ENCODE measurements around the gene LIN7C. TPM values are rescaled to one million over a fixed set of nuclear protein-coding genes. Genes with fewer than 3 reads are reported as not detected.

LIN7C gene
- polyA plus RNA-seq, 3 donors: 7.3 to 24.0 (median 18.9) TPM

GRCh38 chr11:27477831-27478230, 28.7 kb downstream of the LIN7C start:
- no peaks in the 10 kb centered on the region for H3K9me3 ChIP-seq (replicated peaks in 1 of 2; ENCODE audit: control insufficient read depth in 1 of 2, insufficient read depth in 1 of 2, low read length in 2 of 2)
- H4K20me1 ChIP-seq (ENCODE audit: insufficient read depth, low read length): no peaks in the 10 kb centered on the region
- Mint-ChIP-seq H3K4me1 (peaks cover 4% of the 10 kb centered on the region), H3K9me3 (peaks cover 0 to 3% (median 0%) of the 10 kb centered on the region in 7 donors), H3K27ac (no peak overlapping the region), H3K27me3 (ENCODE audit: low read depth in 3 of 3) (peaks cover 11 to 14% (median 13%) of the 10 kb centered on the region in 3 donors), H3K4me3 (no peak overlapping the region), H3K36me3 (no peaks in the 10 kb centered on the region)
- intact Hi-C loops (cut with micrococcal nuclease): no loop called here
- H3K36me3 ChIP-seq (replicated peaks in 1 of 2; ENCODE audit: control insufficient read depth in 1 of 2, insufficient read depth in 2 of 2, low read length in 2 of 2): no peaks in the 10 kb centered on the region
- H3K79me2 ChIP-seq (ENCODE audit: insufficient read depth, low read length): no peaks in the 10 kb centered on the region
- no peak overlapping the region for H3K4me2 ChIP-seq (replicated peaks; ENCODE audit: extremely low read depth, low read length, poor library complexity, severe bottlenecking)
- H3K4me1 ChIP-seq (ENCODE audit: control insufficient read depth in 1 of 2, insufficient read depth in 2 of 2, low read length in 2 of 2): no peaks in the 10 kb centered on the region
- DNase-seq: no peak
- no peak for TF ChIP-seq CTCF (IDR thresholded peaks at IDR 0.05)
- H2AFZ ChIP-seq (ENCODE audit: insufficient read depth, low read depth, low read length, poor library complexity, severe bottlenecking): no peak overlapping the region
- 80% methylated on average over 1 of the region's 2 CpGs for WGBS (ENCODE audit: insufficient coverage)
- peaks cover 0 to 7% of the 10 kb centered on the region in 2 donors for H3K27me3 ChIP-seq (ENCODE audit: control insufficient read depth in 2 of 2, insufficient read depth in 2 of 2, low read length in 2 of 2)
- no peak overlapping the region for H3K27ac ChIP-seq (ENCODE audit: low read depth in 1 of 2, low read length in 2 of 2)
- H3K4me3 ChIP-seq (replicated peaks in 1 of 3; ENCODE audit: low read depth in 2 of 3, low read length in 3 of 3): no peak overlapping the region
- H3K9ac ChIP-seq (ENCODE audit: insufficient read depth, low read length, poor library complexity, severe bottlenecking): no peak overlapping the region

GRCh38 chr11:27477243-27477642, 29.3 kb downstream of the LIN7C start:
- peaks cover 15 to 18% (median 18%) of the 10 kb centered on the region in 3 donors for H3K27me3 Mint-ChIP-seq (ENCODE audit: low read depth in 3 of 3)
- no peaks in the 10 kb centered on the region for H3K79me2 ChIP-seq (ENCODE audit: insufficient read depth, low read length)
- no peaks in the 10 kb centered on the region for H3K9me3 ChIP-seq (replicated peaks in 1 of 2; ENCODE audit: control insufficient read depth in 1 of 2, insufficient read depth in 1 of 2, low read length in 2 of 2)
- peaks cover 9% of the 10 kb centered on the region for H3K4me1 Mint-ChIP-seq
- no peak overlapping the region for H3K4me3 Mint-ChIP-seq
- H2AFZ ChIP-seq (ENCODE audit: insufficient read depth, low read depth, low read length, poor library complexity, severe bottlenecking): no peak overlapping the region
- no peak overlapping the region for H3K27ac Mint-ChIP-seq
- TF ChIP-seq CTCF (IDR thresholded peaks at IDR 0.05): no peak
- H3K4me3 ChIP-seq (replicated peaks in 1 of 3; ENCODE audit: low read depth in 2 of 3, low read length in 3 of 3): no peak overlapping the region
- H3K9me3 Mint-ChIP-seq: peaks cover 0 to 6% (median 0%) of the 10 kb centered on the region in 7 donors
- no peak overlapping the region for H3K9ac ChIP-seq (ENCODE audit: insufficient read depth, low read length, poor library complexity, severe bottlenecking)
- H3K4me2 ChIP-seq (replicated peaks; ENCODE audit: extremely low read depth, low read length, poor library complexity, severe bottlenecking): no peak overlapping the region
- H3K4me1 ChIP-seq (ENCODE audit: control insufficient read depth in 1 of 2, insufficient read depth in 2 of 2, low read length in 2 of 2): peaks cover 2 to 5% of the 10 kb centered on the region in 2 donors
- H3K36me3 Mint-ChIP-seq: peaks cover 0 to 3% of the 10 kb centered on the region in 2 donors
- H3K27me3 ChIP-seq (ENCODE audit: control insufficient read depth in 2 of 2, insufficient read depth in 2 of 2, low read length in 2 of 2): peaks cover 0 to 9% of the 10 kb centered on the region in 2 donors
- intact Hi-C loops (cut with micrococcal nuclease): no loop called here
- H3K36me3 ChIP-seq (replicated peaks in 1 of 2; ENCODE audit: control insufficient read depth in 1 of 2, insufficient read depth in 2 of 2, low read length in 2 of 2): no peaks in the 10 kb centered on the region
- DNase-seq: no peak
- no peaks in the 10 kb centered on the region for H4K20me1 ChIP-seq (ENCODE audit: insufficient read depth, low read length)
- H3K27ac ChIP-seq (ENCODE audit: low read depth in 1 of 2, low read length in 2 of 2): no peak overlapping the region
